Body of pancreas (tissue), 4 donors: ENCODE results near the gene LOXL4.

Experiments
- POLR2A ChIP-seq, 3 donors: fragments of 450-650 bp; IDR thresholded peaks; one replicate each; pipeline ENCODE4 v1.6.1; 2016; ENCODE audit warnings: antibody characterized with exemption in 3 of 3, mild to moderate bottlenecking in 2 of 3
- TF ChIP-seq, protein P1 (sequence below), 7 experiments: fragments of 450-650 bp in 4 of 7; fragments of 200-600 bp in 3 of 7; sonication (generic) in 3 of 7; IDR thresholded peaks; one replicate each; pipeline ENCODE4 v1.5.1; 2016 to 2019; ENCODE audit warnings: antibody characterized with exemption in 7 of 7

DNA sequence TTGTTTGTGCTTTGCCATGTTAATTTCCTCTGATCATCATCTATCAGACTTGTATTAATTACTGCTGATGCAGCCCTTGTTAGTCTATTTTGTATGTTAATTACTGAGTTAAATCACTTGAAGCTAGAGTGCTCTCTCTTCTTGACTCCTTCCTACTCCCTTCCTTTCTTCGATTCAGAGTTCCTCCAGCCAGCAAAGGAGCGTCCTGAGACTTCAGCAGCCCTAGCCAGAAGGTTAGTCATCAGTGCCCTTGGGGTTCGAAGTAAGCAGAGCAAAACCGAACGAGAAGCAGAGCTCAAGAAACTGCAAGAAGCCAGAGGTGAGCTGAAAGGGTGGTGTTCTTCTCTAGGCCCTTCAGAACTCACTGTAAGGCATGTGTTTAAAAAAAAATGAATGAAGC, 32.1 kb downstream of the LOXL4 start:
- TF ChIP-seq, protein P1, sequence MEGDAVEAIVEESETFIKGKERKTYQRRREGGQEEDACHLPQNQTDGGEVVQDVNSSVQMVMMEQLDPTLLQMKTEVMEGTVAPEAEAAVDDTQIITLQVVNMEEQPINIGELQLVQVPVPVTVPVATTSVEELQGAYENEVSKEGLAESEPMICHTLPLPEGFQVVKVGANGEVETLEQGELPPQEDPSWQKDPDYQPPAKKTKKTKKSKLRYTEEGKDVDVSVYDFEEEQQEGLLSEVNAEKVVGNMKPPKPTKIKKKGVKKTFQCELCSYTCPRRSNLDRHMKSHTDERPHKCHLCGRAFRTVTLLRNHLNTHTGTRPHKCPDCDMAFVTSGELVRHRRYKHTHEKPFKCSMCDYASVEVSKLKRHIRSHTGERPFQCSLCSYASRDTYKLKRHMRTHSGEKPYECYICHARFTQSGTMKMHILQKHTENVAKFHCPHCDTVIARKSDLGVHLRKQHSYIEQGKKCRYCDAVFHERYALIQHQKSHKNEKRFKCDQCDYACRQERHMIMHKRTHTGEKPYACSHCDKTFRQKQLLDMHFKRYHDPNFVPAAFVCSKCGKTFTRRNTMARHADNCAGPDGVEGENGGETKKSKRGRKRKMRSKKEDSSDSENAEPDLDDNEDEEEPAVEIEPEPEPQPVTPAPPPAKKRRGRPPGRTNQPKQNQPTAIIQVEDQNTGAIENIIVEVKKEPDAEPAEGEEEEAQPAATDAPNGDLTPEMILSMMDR (IDR thresholded peaks at IDR 0.05) = no peak
- TF ChIP-seq POLR2A (IDR thresholded peaks at IDR 0.05) = no peak
